Frontal cortex (tissue), 4 donors: Measurements from ENCODE around the gene SCAPER. TPM values are rescaled to one million over a fixed set of nuclear protein-coding genes. Genes with fewer than 3 reads are reported as not detected.
"Not testable (repeated sequence)": the region's sequence is repeated elsewhere in the genome, so short reads cannot be mapped to it uniquely, and the experiment has no call there.

ENCODE experiments used
- DNase-seq, 2 donors: peaks; one replicate each; pipeline ENCODE4 v3.0.0; 2012; ENCODE audit warnings: low spot score in 2 of 2
- FAIRE-seq: peaks from 2 replicates; lab custom pipeline; 2012; peaks lifted over from hg19 to GRCh38; lab: Jason Lieb, UNC
- total RNA-seq: library from RNA; depleted of rRNA; stranded (reverse); fragments of >200 nt; gene quantifications from one replicate; pipeline ENCODE4 v1.2.3, GENCODE V29; 2014
- donor health status: control.
- donor health status: control.
- donor health status: control.

SCAPER gene
- total RNA-seq, 1 donor from 2014 or later: 76.6 TPM

- no peak for FAIRE-seq
These were observed 102.0 kb downstream of the SCAPER start for GRCh38 chr15:76803049-76803571.

GRCh38 chr15:76802411-76802810, 102.7 kb downstream of the SCAPER start:
- FAIRE-seq (no peak), DNase-seq (no peak)

More at GRCh38 chr15:76803049-76803571, 102.0 kb downstream of the SCAPER start:
- no peak for DNase-seq

- FAIRE-seq: no peak
- no peak for DNase-seq
These were observed 105.4 kb downstream of the SCAPER start for GRCh38 chr15:76799760-76800159.

- FAIRE-seq (no peak), DNase-seq (no peak)
These were observed 109.9 kb downstream of the SCAPER start for GRCh38 chr15:76795217-76795616.

GRCh38 chr15:76793162-76793561, 112.0 kb downstream of the SCAPER start:
- DNase-seq: no peak
- FAIRE-seq: no peak

GRCh38 chr15:76791511-76791910, 113.6 kb downstream of the SCAPER start:
- FAIRE-seq (no peak), DNase-seq (no peak)

GRCh38 chr15:76787273-76787672, 117.9 kb downstream of the SCAPER start:
- DNase-seq (no peak), FAIRE-seq (no peak)

GRCh38 chr15:76776969-76777368, 128.2 kb downstream of the SCAPER start:
- no peak for FAIRE-seq

GRCh38 chr15:76776480-76776879, 128.7 kb downstream of the SCAPER start:
- no peak for FAIRE-seq
- no peak for DNase-seq

More at GRCh38 chr15:76776969-76777368, 128.2 kb downstream of the SCAPER start:
- no peak for DNase-seq

GRCh38 chr15:76773234-76773633, 131.9 kb downstream of the SCAPER start:
- FAIRE-seq: no peak
- DNase-seq: no peak

GRCh38 chr15:76772776-76773175, 132.4 kb downstream of the SCAPER start:
- DNase-seq: no peak
- no peak for FAIRE-seq

GRCh38 chr15:76764004-76764403, 141.1 kb downstream of the SCAPER start:
- DNase-seq (no peak), FAIRE-seq (no peak)

- FAIRE-seq: no peak
- no peak for DNase-seq
These were observed 141.6 kb downstream of the SCAPER start for GRCh38 chr15:76763554-76763953.

GRCh38 chr15:76756381-76756780, 148.8 kb downstream of the SCAPER start:
- FAIRE-seq: no peak
- DNase-seq: no peak

GRCh38 chr15:76753771-76754170, 151.4 kb downstream of the SCAPER start:
- DNase-seq: no peak
- FAIRE-seq: no peak

GRCh38 chr15:76753131-76753530, 152.0 kb downstream of the SCAPER start:
- FAIRE-seq: no peak
- DNase-seq: no peak

GRCh38 chr15:76752549-76752948, 152.6 kb downstream of the SCAPER start:
- DNase-seq: no peak
- FAIRE-seq: no peak

GRCh38 chr15:76737573-76737972, 167.6 kb downstream of the SCAPER start:
- no peak for FAIRE-seq
- DNase-seq: no peak

- DNase-seq, FAIRE-seq: not testable (repeated sequence)
These were observed 172.8 kb downstream of the SCAPER start for GRCh38 chr15:76732321-76732720.

GRCh38 chr15:76730262-76730661, 174.9 kb downstream of the SCAPER start:
- DNase-seq (no peak), FAIRE-seq (no peak)

- DNase-seq: no peak
These were observed 186.3 kb downstream of the SCAPER start for GRCh38 chr15:76718863-76719262.

GRCh38 chr15:76714950-76715349, 190.2 kb downstream of the SCAPER start:
- DNase-seq (no peak), FAIRE-seq (no peak)

More at GRCh38 chr15:76718863-76719262, 186.3 kb downstream of the SCAPER start:
- FAIRE-seq: no peak
